SHP77 treated with DMSO at 0.1 percent for 48 hours (cell line): ENCODE results near the gene WDR77.

Experiments used
- DNase-seq: peaks from one replicate; lab custom pipeline; 2025; lab: John Stamatoyannopoulos, UW

WDR77 gene

GRCh38 chr1:111468717-111469100, 19.7 kb upstream of the WDR77 start:
- no peak for DNase-seq

GRCh38 chr1:111467865-111468716, 19.0 kb upstream of the WDR77 start:
- no peak for DNase-seq

- no peak for DNase-seq
Observed at GRCh38 chr1:111466480-111466879, 17.4 kb upstream of the WDR77 start.

- no peak for DNase-seq
Observed at GRCh38 chr1:111465754-111466153, 16.7 kb upstream of the WDR77 start.

- no peak for DNase-seq
Observed at GRCh38 chr1:111463029-111463683, 14.1 kb upstream of the WDR77 start.

GRCh38 chr1:111462370-111463028, 13.4 kb upstream of the WDR77 start:
- no peak for DNase-seq

- no peak for DNase-seq
Observed at GRCh38 chr1:111461765-111462164, 12.7 kb upstream of the WDR77 start.

- no peak for DNase-seq
Observed at GRCh38 chr1:111455642-111456031, 6.6 kb upstream of the WDR77 start.

- no peak for DNase-seq
Observed at GRCh38 chr1:111454859-111455641, 6.0 kb upstream of the WDR77 start.

- no peak for DNase-seq
Observed at GRCh38 chr1:111453706-111454105, 4.7 kb upstream of the WDR77 start.

- no peak for DNase-seq
Observed at GRCh38 chr1:111452581-111452980, 3.5 kb upstream of the WDR77 start.

- no peak for DNase-seq
Observed at GRCh38 chr1:111450185-111450584, 1.1 kb upstream of the WDR77 start.

- no peak for DNase-seq
Observed at GRCh38 chr1:111449703-111450017, 604 bp upstream of the WDR77 start.

GRCh38 chr1:111448482-111448917, 556 bp downstream of the WDR77 start:
- DNase-seq: no peak

- no peak for DNase-seq
Observed at GRCh38 chr1:111446967-111447892, 1.8 kb downstream of the WDR77 start.

GRCh38 chr1:111446546-111446945, 2.5 kb downstream of the WDR77 start:
- DNase-seq: no peak

GRCh38 chr1:111444031-111444430, 5.0 kb downstream of the WDR77 start:
- no peak for DNase-seq

GRCh38 chr1:111442457-111442856, 6.6 kb downstream of the WDR77 start:
- DNase-seq: no peak

GRCh38 chr1:111441573-111442192, 7.4 kb downstream of the WDR77 start:
- no peak for DNase-seq

- DNase-seq: no peak
Observed at GRCh38 chr1:111439461-111440351, 9.3 kb downstream of the WDR77 start.
